HUES64 (cell line): ENCODE data around the gene BMP7.

Experiments
- H3K27ac ChIP-seq: 2 replicates; pipeline ENCODE4 v1.7.0; 2013; ENCODE audit warnings: low read depth, low read length, inconsistent platforms
- H3K27me3 ChIP-seq: 2 replicates; pipeline ENCODE4 v1.6.1; 2013; ENCODE audit warnings: mild to moderate bottlenecking, low read length; ENCODE audit not compliant: insufficient read depth
- H3K36me3 ChIP-seq: 2 replicates; pipeline ENCODE4 v1.6.1; 2013; ENCODE audit warnings: mild to moderate bottlenecking, low read length; ENCODE audit not compliant: insufficient read depth
- H3K4me1 ChIP-seq: 2 replicates; pipeline ENCODE4 v1.6.1; 2013; ENCODE audit warnings: mild to moderate bottlenecking, low read length, moderate library complexity; ENCODE audit not compliant: insufficient read depth
- H3K4me3 ChIP-seq: 2 replicates; pipeline ENCODE4 v1.5.1; 2013; ENCODE audit warnings: mild to moderate bottlenecking, low read length, moderate library complexity
- H3K9ac ChIP-seq: 2 replicates; pipeline ENCODE4 v1.6.1; 2013; ENCODE audit warnings: mild to moderate bottlenecking, low read depth, low read length
- H3K9me3 ChIP-seq: 2 replicates; pipeline ENCODE4 v1.6.1; 2013; ENCODE audit warnings: low read depth, low read length; ENCODE audit not compliant: insufficient read depth
- WGBS: fragments of 150-250, 120-280 bp; methylation state at CpG from one replicate; pipeline ENCODE4 v1.1.7; 2013; ENCODE audit warnings: missing lambda C conversion rate; 5-methylcytosine and 5-hydroxymethylcytosine counted together

Gene BMP7

DNA sequence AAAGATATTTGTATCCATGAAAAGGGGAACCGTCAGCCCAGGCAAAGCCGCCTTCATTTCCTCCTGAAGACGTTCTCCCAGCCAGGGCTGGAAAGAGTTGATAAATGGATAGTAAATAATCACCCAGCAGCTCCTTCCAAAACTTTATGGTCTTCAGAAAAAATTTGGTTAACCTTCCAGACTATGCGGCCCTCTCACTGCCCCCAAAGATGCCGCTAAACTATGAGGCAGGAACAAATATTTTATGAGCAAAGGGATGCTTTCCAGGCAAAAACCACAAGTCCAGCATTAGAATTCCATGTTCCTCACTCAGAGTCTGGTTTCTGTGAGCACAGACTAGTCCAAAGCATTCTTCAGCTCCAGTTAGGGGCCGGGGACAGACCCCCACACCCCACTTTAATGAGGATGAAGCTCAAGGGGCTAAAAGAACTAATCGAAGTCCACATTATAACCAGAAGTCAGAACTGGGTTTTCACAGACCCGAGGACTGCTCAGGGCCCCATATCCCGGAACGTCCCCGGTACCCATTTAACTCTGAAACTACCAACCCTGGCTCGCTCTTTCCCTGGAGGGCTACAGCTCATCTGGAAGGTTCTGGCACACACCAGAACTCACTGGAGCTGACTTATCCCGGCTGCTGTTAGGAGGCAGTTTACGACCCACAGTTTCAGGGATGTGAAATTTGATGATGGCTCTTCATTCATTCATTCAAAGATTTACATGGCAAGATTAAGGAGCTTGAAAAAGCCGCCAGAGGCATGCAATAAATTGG is 29.4 kb downstream of the BMP7 start:
- H3K9me3 ChIP-seq: peaks cover 9% of the 10 kb centered on the region; the same call in 1 of the 2 replicates
- H3K4me3 ChIP-seq: no peak overlapping the region
- H3K27ac ChIP-seq: no peak overlapping the region
- WGBS: 92% methylated on average over 14 of the region's 15 CpGs
- H3K9ac ChIP-seq: no peak overlapping the region
- peaks cover 10% of the 10 kb centered on the region for H3K4me1 ChIP-seq
- no peaks in the 10 kb centered on the region for H3K36me3 ChIP-seq
- peaks cover 27% of the 10 kb centered on the region for H3K27me3 ChIP-seq

- H3K36me3 ChIP-seq: no peaks in the 10 kb centered on the region
- no peak overlapping the region for H3K4me3 ChIP-seq
- 90% methylated on average over 11 of the region's 11 CpGs for WGBS
- H3K9ac ChIP-seq: no peak overlapping the region
- H3K27me3 ChIP-seq: peaks cover 39% of the 10 kb centered on the region
- peaks cover 8% of the 10 kb centered on the region; the same call in 1 of the 2 replicates for H3K9me3 ChIP-seq
- H3K27ac ChIP-seq: no peak overlapping the region
- H3K4me1 ChIP-seq: peaks cover 22% of the 10 kb centered on the region
Measured at GRCh38 chr20:57234556-57235251, 31.7 kb downstream of the BMP7 start.

- Histone ChIP-seq H3K27me3 (peaks cover 39% of the 10 kb centered on the region), H3K4me3 (no peak overlapping the region), H3K27ac (peak overlapping the region; percentile 23; the same call in 1 of the 2 replicates), H3K9me3 (no peaks in the 10 kb centered on the region), H3K4me1 (peaks cover 25% of the 10 kb centered on the region), H3K9ac (no peak overlapping the region), H3K36me3 (peaks cover 7% of the 10 kb centered on the region; the same call in 1 of the 2 replicates)
- WGBS: 70% methylated on average over 2 of the region's 2 CpGs
Measured at GRCh38 chr20:57231951-57232428, 34.5 kb downstream of the BMP7 start.

- no peak overlapping the region for H3K27ac ChIP-seq
- peaks cover 10% of the 10 kb centered on the region for H3K36me3 ChIP-seq
- peaks cover 25% of the 10 kb centered on the region for H3K4me1 ChIP-seq
- no peak overlapping the region for H3K9ac ChIP-seq
- 83% methylated on average over 8 of the region's 8 CpGs for WGBS
- peaks cover 39% of the 10 kb centered on the region for H3K27me3 ChIP-seq
- no peak overlapping the region for H3K4me3 ChIP-seq
- H3K9me3 ChIP-seq: no peaks in the 10 kb centered on the region
Measured at GRCh38 chr20:57231161-57231560, 35.3 kb downstream of the BMP7 start.

GRCh38 chr20:57230247-57230646 is 36.2 kb downstream of the BMP7 start:
- Histone ChIP-seq H3K4me1 (peaks cover 25% of the 10 kb centered on the region), H3K4me3 (no peak overlapping the region), H3K9me3 (no peaks in the 10 kb centered on the region), H3K27ac (no peak overlapping the region), H3K27me3 (peaks cover 39% of the 10 kb centered on the region), H3K9ac (no peak overlapping the region), H3K36me3 (peaks cover 14% of the 10 kb centered on the region)
- 93% methylated on average over 8 of the region's 8 CpGs for WGBS

- peaks cover 25% of the 10 kb centered on the region for H3K4me1 ChIP-seq
- H3K27me3 ChIP-seq: peaks cover 37% of the 10 kb centered on the region
- H3K9ac ChIP-seq: no peak overlapping the region
- peaks cover 18% of the 10 kb centered on the region for H3K36me3 ChIP-seq
- H3K27ac ChIP-seq: no peak overlapping the region
- no peak overlapping the region for H3K4me3 ChIP-seq
- H3K9me3 ChIP-seq: no peaks in the 10 kb centered on the region
- WGBS: 72% methylated on average over 3 of the region's 4 CpGs
Measured at GRCh38 chr20:57229490-57229889, 37.0 kb downstream of the BMP7 start.

- WGBS: 89% methylated on average over 7 of the region's 7 CpGs
- Histone ChIP-seq H3K9ac (no peak overlapping the region), H3K4me3 (no peak overlapping the region), H3K9me3 (no peaks in the 10 kb centered on the region), H3K36me3 (peaks cover 26% of the 10 kb centered on the region), H3K27ac (no peak overlapping the region), H3K4me1 (peaks cover 7% of the 10 kb centered on the region), H3K27me3 (peaks cover 2% of the 10 kb centered on the region; the same call in 1 of the 2 replicates)
Measured at GRCh38 chr20:57225830-57226229, 40.6 kb downstream of the BMP7 start.

DNA sequence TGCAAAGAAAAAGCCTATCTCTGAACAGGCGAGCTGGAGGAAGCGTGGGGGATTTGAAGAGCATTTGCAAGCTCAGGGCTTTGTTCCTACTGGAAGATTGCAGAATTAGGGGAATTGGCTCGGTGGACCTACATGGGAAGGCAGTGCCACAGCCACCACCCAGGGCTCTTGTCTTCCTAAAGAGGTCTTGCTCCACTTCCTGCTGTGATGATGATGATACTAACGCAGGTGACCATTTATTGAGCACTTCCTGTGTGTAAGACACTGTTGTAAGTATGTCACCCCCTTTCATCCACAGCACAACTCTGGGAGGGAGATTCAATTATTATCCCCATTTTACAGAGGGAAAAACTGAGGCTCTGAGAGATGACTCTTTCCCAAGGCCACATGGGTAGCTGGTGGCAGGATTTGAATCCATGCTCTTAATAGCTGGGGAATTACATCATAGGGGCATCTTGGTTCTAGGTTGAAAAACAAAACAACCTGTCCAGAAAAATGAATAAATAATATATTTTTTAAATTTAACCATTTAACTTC is 41.2 kb downstream of the BMP7 start:
- Histone ChIP-seq H3K27me3 (no peaks in the 10 kb centered on the region; the same call in 1 of the 2 replicates), H3K9ac (no peak overlapping the region), H3K4me1 (peaks cover 7% of the 10 kb centered on the region), H3K4me3 (no peak overlapping the region), H3K36me3 (peaks cover 26% of the 10 kb centered on the region), H3K27ac (no peak overlapping the region), H3K9me3 (no peaks in the 10 kb centered on the region)
- WGBS: 89% methylated on average over 4 of the region's 4 CpGs

DNA sequence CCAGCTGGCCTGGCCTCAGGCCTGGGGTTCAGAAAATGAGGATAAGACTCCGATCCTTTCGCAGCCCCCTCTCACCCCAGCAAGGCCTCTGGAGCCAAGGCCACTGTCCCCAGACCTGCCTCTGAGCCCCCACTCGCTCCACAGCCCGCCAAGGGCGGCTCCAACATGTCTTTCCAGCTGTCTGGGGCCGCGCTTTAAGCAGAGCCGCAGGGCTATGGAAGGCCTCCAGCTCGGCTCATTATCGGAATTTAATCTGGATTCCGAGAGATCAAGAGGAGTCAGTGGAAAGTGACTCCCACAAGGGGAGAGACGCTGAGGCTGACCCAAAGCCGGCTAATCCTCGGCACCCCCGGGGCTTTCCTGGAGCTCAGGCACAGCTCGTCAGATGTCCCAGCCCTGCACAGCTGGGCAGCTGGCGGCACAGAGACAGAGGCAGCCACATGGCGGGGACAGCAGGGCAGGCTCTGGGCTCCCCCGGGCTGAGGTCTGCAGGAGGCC is 41.8 kb downstream of the BMP7 start:
- H3K4me1 ChIP-seq: peaks cover 3% of the 10 kb centered on the region
- H3K9me3 ChIP-seq: no peaks in the 10 kb centered on the region
- H3K27ac ChIP-seq: no peak overlapping the region
- WGBS: 86% methylated on average over 19 of the region's 19 CpGs
- no peak overlapping the region for H3K4me3 ChIP-seq
- H3K9ac ChIP-seq: no peak overlapping the region
- no peaks in the 10 kb centered on the region; the same call in 1 of the 2 replicates for H3K27me3 ChIP-seq
- peaks cover 26% of the 10 kb centered on the region for H3K36me3 ChIP-seq

DNA sequence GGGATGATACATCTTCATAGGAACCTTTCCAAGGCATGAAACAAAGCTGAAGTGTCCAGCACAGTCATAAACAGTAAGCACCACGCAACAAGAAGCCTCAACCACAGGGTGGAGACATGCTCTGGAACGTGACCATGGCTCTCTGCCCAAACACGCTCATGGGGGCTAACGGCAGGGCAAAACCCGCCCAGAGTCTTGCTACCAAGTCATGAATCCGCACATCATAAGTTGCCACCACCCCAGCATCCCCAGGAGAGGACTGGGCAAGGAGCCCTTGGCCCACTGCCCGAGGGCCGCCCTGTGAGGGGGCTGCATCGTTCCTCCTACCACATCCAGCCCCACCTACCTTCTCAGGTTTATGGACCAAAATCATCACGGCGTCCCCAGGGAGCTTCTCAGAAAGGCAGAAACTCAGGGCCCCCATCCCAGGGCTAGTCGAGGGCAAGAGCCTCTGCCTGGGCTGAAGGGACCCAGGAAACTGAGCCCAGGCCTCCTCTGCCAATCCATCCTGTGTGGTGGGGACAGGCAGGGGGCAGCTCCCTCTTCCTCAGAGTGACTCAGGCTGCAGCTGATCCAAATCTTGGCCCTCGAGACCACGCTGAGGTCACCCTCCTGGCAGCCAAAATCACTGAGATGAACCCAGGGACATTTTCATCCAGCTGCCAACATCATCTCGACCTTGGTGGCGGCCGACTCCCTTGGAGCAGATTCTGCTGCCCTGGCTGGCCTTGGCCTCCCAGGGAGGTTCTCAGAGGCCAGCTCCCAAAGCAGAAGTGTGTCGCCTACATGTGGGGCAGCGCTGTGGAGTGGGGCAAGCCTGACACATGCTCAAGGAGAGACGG is 42.6 kb downstream of the BMP7 start:
- Histone ChIP-seq H3K36me3 (peaks cover 28% of the 10 kb centered on the region), H3K4me3 (no peak overlapping the region), H3K9ac (no peak overlapping the region), H3K4me1 (no peaks in the 10 kb centered on the region), H3K27me3 (no peaks in the 10 kb centered on the region), H3K27ac (no peak overlapping the region), H3K9me3 (no peaks in the 10 kb centered on the region)
- 94% methylated on average over 20 of the region's 20 CpGs for WGBS
